ENCODE data around the gene GSTM5. TPM values are rescaled to one million over a fixed set of nuclear protein-coding genes. Genes with fewer than 3 reads are reported as not detected.
A peak's percentile ranks its signal among the peaks of the same experiment; 100 is the strongest.
"Not testable (repeated sequence)": the region's sequence is repeated elsewhere in the genome, so short reads cannot be mapped to it uniquely, and the experiment has no call there.

GSTM5 gene
- total and polyA plus RNA-seq, 2 experiments from 2014 or later: 0.21 TPM; not detected in 1

GRCh38 chr1:109687641-109688499 lies 24.2 kb upstream of the GSTM5 start, which contains the start of gene GSTM1:
GSTM1 (plus strand) TSS chr1:109687817; CDS start chr1:109687874, 57 bp downstream.
- no peak within 1 kb of the TSS for H3K4me3 ChIP-seq
- TF ChIP-seq CTCF (IDR thresholded peaks at IDR 0.05; ENCODE audit: low read depth, low read length): peak; percentile 29
- DNase-seq (ENCODE audit: low read depth in 1 of 2, low spot score in 1 of 2): peak; percentile 38 to 82
- no peaks in the 10 kb centered on the region for H3K4me1 ChIP-seq (ENCODE audit: low read depth)
- no peaks in the 10 kb centered on the region for H3K9me3 ChIP-seq (ENCODE audit: low read depth)
- no peaks in the 10 kb centered on the region for H3K36me3 ChIP-seq
- no peaks in the 10 kb centered on the region for H3K27me3 ChIP-seq
- H3K27ac ChIP-seq: no peak within 1 kb of the TSS

- Histone ChIP-seq H3K27ac (no peak overlapping the region), H3K9me3 (ENCODE audit: low read depth) (no peaks in the 10 kb centered on the region), H3K4me1 (ENCODE audit: low read depth) (no peaks in the 10 kb centered on the region), H3K4me3 (no peak overlapping the region), H3K36me3 (no peaks in the 10 kb centered on the region), H3K27me3 (no peaks in the 10 kb centered on the region)
- DNase-seq (ENCODE audit: low read depth in 1 of 2, low spot score in 1 of 2): no peak
- TF ChIP-seq CTCF (IDR thresholded peaks at IDR 0.05; ENCODE audit: low read depth, low read length): no peak
Measured at GRCh38 chr1:109689844-109690405, 22.1 kb upstream of the GSTM5 start.

GRCh38 chr1:109691759-109692158 lies 20.3 kb upstream of the GSTM5 start:
- H3K27ac ChIP-seq: no peak overlapping the region
- H3K9me3 ChIP-seq (ENCODE audit: low read depth): no peaks in the 10 kb centered on the region
- H3K27me3 ChIP-seq: no peaks in the 10 kb centered on the region
- no peak for DNase-seq (ENCODE audit: low read depth in 1 of 2, low spot score in 1 of 2)
- no peak overlapping the region for H3K4me3 ChIP-seq
- no peaks in the 10 kb centered on the region for H3K36me3 ChIP-seq
- no peak for TF ChIP-seq CTCF (IDR thresholded peaks at IDR 0.05; ENCODE audit: low read depth, low read length)
- no peaks in the 10 kb centered on the region for H3K4me1 ChIP-seq (ENCODE audit: low read depth)

GRCh38 chr1:109694400-109694799 lies 17.7 kb upstream of the GSTM5 start:
- DNase-seq (ENCODE audit: low read depth in 1 of 2, low spot score in 1 of 2); H3K4me3 ChIP-seq; H3K36me3 ChIP-seq: not testable (repeated sequence)

GRCh38 chr1:109695138-109695537 lies 16.9 kb upstream of the GSTM5 start:
- not testable (repeated sequence) for H3K4me1 ChIP-seq (ENCODE audit: low read depth); H3K36me3 ChIP-seq; H3K4me3 ChIP-seq; H3K27ac ChIP-seq; DNase-seq (ENCODE audit: low read depth in 1 of 2, low spot score in 1 of 2); H3K27me3 ChIP-seq; H3K9me3 ChIP-seq (ENCODE audit: low read depth)

More at GRCh38 chr1:109694400-109694799, 17.7 kb upstream of the GSTM5 start:
- H3K4me1 ChIP-seq (ENCODE audit: low read depth); H3K27me3 ChIP-seq; H3K9me3 ChIP-seq (ENCODE audit: low read depth); H3K27ac ChIP-seq: not testable (repeated sequence)

GRCh38 chr1:109697066-109697465 lies 15.0 kb upstream of the GSTM5 start:
- no peak for TF ChIP-seq CTCF (IDR thresholded peaks at IDR 0.05; ENCODE audit: low read depth, low read length)
- H3K27me3 ChIP-seq: no peaks in the 10 kb centered on the region

GRCh38 chr1:109697861-109698260 lies 14.2 kb upstream of the GSTM5 start:
- not testable (repeated sequence) for DNase-seq (ENCODE audit: low read depth in 1 of 2, low spot score in 1 of 2); H3K36me3 ChIP-seq; H3K27ac ChIP-seq

More at GRCh38 chr1:109697066-109697465, 15.0 kb upstream of the GSTM5 start:
- H3K4me1 ChIP-seq (ENCODE audit: low read depth): no peaks in the 10 kb centered on the region
- no peak for DNase-seq (ENCODE audit: low read depth in 1 of 2, low spot score in 1 of 2)
- H3K9me3 ChIP-seq (ENCODE audit: low read depth): no peaks in the 10 kb centered on the region
- no peak overlapping the region for H3K4me3 ChIP-seq
- H3K36me3 ChIP-seq: no peaks in the 10 kb centered on the region
- no peak overlapping the region for H3K27ac ChIP-seq

GRCh38 chr1:109702940-109703339 lies 9.1 kb upstream of the GSTM5 start:
- H3K9me3 ChIP-seq (ENCODE audit: low read depth); H3K4me1 ChIP-seq (ENCODE audit: low read depth); H3K4me3 ChIP-seq; H3K27ac ChIP-seq; H3K27me3 ChIP-seq; DNase-seq (ENCODE audit: low read depth in 1 of 2, low spot score in 1 of 2); H3K36me3 ChIP-seq: not testable (repeated sequence)

More at GRCh38 chr1:109697861-109698260, 14.2 kb upstream of the GSTM5 start:
- H3K4me3 ChIP-seq; H3K4me1 ChIP-seq (ENCODE audit: low read depth); H3K9me3 ChIP-seq (ENCODE audit: low read depth); H3K27me3 ChIP-seq: not testable (repeated sequence)

Data from cardiac muscle cell (in vitro differentiated cells and primary cell).